ENCODE data around the gene ERG. TPM values are rescaled to one million over a fixed set of nuclear protein-coding genes. Genes with fewer than 3 reads are reported as not detected.

The ERG gene
- total RNA-seq, 1 experiment from 2014 or later: 0.11 TPM

- Mint-ChIP-seq H3K4me3 (no peak overlapping the region), H3K36me3 (ENCODE audit: insufficient read depth in 1 of 3, low read depth in 3 of 3) (no peaks in the 10 kb centered on the region; a peak in 1 of 7 replicates), H3K9me3 (no peaks in the 10 kb centered on the region), H3K4me1 (no peaks in the 10 kb centered on the region), H3K27ac (no peak overlapping the region), H3K27me3 (ENCODE audit: low read depth) (peaks cover 2% of the 10 kb centered on the region; the same call in 1 of the 2 replicates)
- Histone ChIP-seq H3K79me2 (ENCODE audit: insufficient read depth, low read length) (no peaks in the 10 kb centered on the region), H2BK15ac (ENCODE audit: low read depth, low read length) (no peak overlapping the region), H2AK5ac (ENCODE audit: insufficient read length, low read length) (no peak overlapping the region), H3K27me3 (ENCODE audit: insufficient read depth, low read length) (no peaks in the 10 kb centered on the region), H3K23ac (ENCODE audit: insufficient read length, low read depth, low read length) (no peak overlapping the region), H4K20me1 (ENCODE audit: control insufficient read depth, insufficient read depth, insufficient read length) (no peaks in the 10 kb centered on the region), H3K23me2 (ENCODE audit: insufficient read length, low read depth, low read length, poor library complexity, severe bottlenecking) (no peaks in the 10 kb centered on the region), H2BK12ac (ENCODE audit: insufficient read length, low read depth, low read length) (no peak overlapping the region), H3K14ac (ENCODE audit: insufficient read depth, low read length) (no peak overlapping the region), H4K91ac (ENCODE audit: insufficient read length, low read depth, low read length) (no peak overlapping the region), H4K5ac (ENCODE audit: insufficient read length, low read depth, low read length) (no peak overlapping the region), H2AFZ (ENCODE audit: low read length) (no peak overlapping the region), H3K9me3 (ENCODE audit: control insufficient read depth, low read depth, low read length) (no peaks in the 10 kb centered on the region), H3K4me1 (ENCODE audit: insufficient read depth, low read length) (no peaks in the 10 kb centered on the region), H2BK120ac (ENCODE audit: low read depth, low read length, poor library complexity, severe bottlenecking) (no peak overlapping the region), H3K9ac (ENCODE audit: extremely low read depth, insufficient read length, low read length) (no peak overlapping the region), H3K79me1 (ENCODE audit: insufficient read depth, low read depth, low read length, poor library complexity, severe bottlenecking) (no peaks in the 10 kb centered on the region), H3K18ac (ENCODE audit: insufficient read length, low read depth, low read length) (no peak overlapping the region), H2BK5ac (ENCODE audit: insufficient read length, low read length) (no peak overlapping the region), H3K56ac (ENCODE audit: insufficient read length, low read depth, low read length) (no peak overlapping the region), H2BK20ac (ENCODE audit: low read depth, low read length, poor library complexity, severe bottlenecking) (no peak overlapping the region), H3T11ph (ENCODE audit: low read length) (no peak overlapping the region), H3K27ac (ENCODE audit: insufficient read length, low read depth, low read length) (no peak overlapping the region), H3K4me2 (ENCODE audit: insufficient read depth, insufficient read length, low read length) (no peak overlapping the region), H3K4ac (ENCODE audit: low read depth, low read length) (no peak overlapping the region), H4K8ac (replicated peaks; ENCODE audit: insufficient read length, low read depth, low read length) (no peak overlapping the region)
- no peak for DNase-seq
- TF ChIP-seq CTCF (conservative IDR thresholded peaks at IDR 0.05): no peak
- WGBS (ENCODE audit: extremely low coverage, insufficient read length, low lambda C conversion rate): no CpG with 5 or more reads among the region's 4 CpGs
Observed at GRCh38 chr21:38542263-38542662, 44.0 kb upstream of the ERG start.

Measured in H9 (cell line).